Measurements from ENCODE around the gene PSMC5. TPM values are rescaled to one million over a fixed set of nuclear protein-coding genes. Genes with fewer than 3 reads are reported as not detected.

PSMC5 gene
- total and polyA plus RNA-seq, 2 experiments from 2014 or later, result 93.1 to 199 TPM

GRCh38 chr17:63830904-63831491 lies 3.8 kb downstream of the PSMC5 start:
- Histone ChIP-seq H3K27ac (ENCODE audit: low read depth) (no peak overlapping the region), H3K4me3 (no peak overlapping the region), H3K27me3 (ENCODE audit: insufficient read depth) (no peaks in the 10 kb centered on the region), H3K79me2 (replicated peaks; ENCODE audit: insufficient read depth) (peaks cover 29% of the 10 kb centered on the region), H4K20me1 (replicated peaks; ENCODE audit: insufficient read depth) (peaks cover 20% of the 10 kb centered on the region), H3K36me3 (ENCODE audit: insufficient read depth) (peaks cover 43% of the 10 kb centered on the region), H3K9me2 (ENCODE audit: insufficient read depth) (no peaks in the 10 kb centered on the region), H2AFZ (no peak overlapping the region), H3K4me2 (no peak overlapping the region), H3F3A (replicated peaks; ENCODE audit: low read depth) (peaks cover 13% of the 10 kb centered on the region; the same call in 1 of the 2 replicates), H3K4me1 (ENCODE audit: insufficient read depth) (peaks cover under 1% of the 10 kb centered on the region; the same call in 1 of the 2 replicates)
- Mint-ChIP-seq H3K27ac (no peak overlapping the region), H3K4me1 (peaks cover 16% of the 10 kb centered on the region), H3K4me3 (no peak overlapping the region), H3K9me3 (no peaks in the 10 kb centered on the region), H3K27me3 (ENCODE audit: insufficient read depth, low read depth, poor library complexity) (peaks cover 30% of the 10 kb centered on the region), H3K36me3 (ENCODE audit: low read depth) (peaks cover 98% of the 10 kb centered on the region)
- TF ChIP-seq ZNF114 (CRISPR knock-in tag; IDR thresholded peaks at IDR 0.05) (no peak), ZNF331 (CRISPR knock-in tag; IDR thresholded peaks at IDR 0.05; ENCODE audit: low read depth) (no peak), JUNB (IDR thresholded peaks at IDR 0.05; ENCODE audit: unreplicated experiment) (no peak), EZH2phosphoT487 (IDR thresholded peaks at IDR 0.05; ENCODE audit: unreplicated experiment) (no peak), ZNF462 (CRISPR knock-in tag; IDR thresholded peaks at IDR 0.05) (no peak), REST (IDR thresholded peaks at IDR 0.05; ENCODE audit: unreplicated experiment) (no peak), CTCF (conservative IDR thresholded peaks at IDR 0.05; ENCODE audit: low read depth in 2 of 2) (no peak), POLR2AphosphoS5 (IDR thresholded peaks at IDR 0.05; ENCODE audit: low read depth) (no peak), CREB1 (CRISPR knock-in tag; IDR thresholded peaks at IDR 0.05; ENCODE audit: low read depth) (no peak), ETS1 (IDR thresholded peaks at IDR 0.05) (no peak)
- ATAC-seq (no peak), DNase-seq (ENCODE audit: low spot score) (no peak)
